AG09319 (cell line): ENCODE measurements around the gene OLFM4.

Source experiments
- DNase-seq: peaks from one replicate; pipeline ENCODE4 v3.0.0-alpha.2; 2010; ENCODE audit warnings: low read depth; ENCODE audit errors: extremely low read depth
- CTCF ChIP-seq: IDR thresholded peaks from 2 replicates; pipeline ENCODE4 v1.5.1; 2011; ENCODE audit warnings: low read depth, mild to moderate bottlenecking, inconsistent platforms, low read length, moderate library complexity

OLFM4 gene

GRCh38 chr13:53014495-53015443 lies 13.8 kb upstream of the OLFM4 start:
- DNase-seq, result no peak
- TF ChIP-seq CTCF, result no peak

GRCh38 chr13:53015971-53016370 lies 12.6 kb upstream of the OLFM4 start:
- no peak for TF ChIP-seq CTCF

GRCh38 chr13:53017433-53017970 lies 11.1 kb upstream of the OLFM4 start:
- TF ChIP-seq CTCF, result no peak
- DNase-seq, result no peak

More at GRCh38 chr13:53015971-53016370, 12.6 kb upstream of the OLFM4 start:
- DNase-seq, result no peak

- no peak for TF ChIP-seq CTCF
- DNase-seq, result no peak
These were observed 9.6 kb upstream of the OLFM4 start for GRCh38 chr13:53018690-53019647.

GRCh38 chr13:53020764-53021335 lies 7.8 kb upstream of the OLFM4 start:
- DNase-seq, result no peak
- TF ChIP-seq CTCF, result no peak

- no peak for TF ChIP-seq CTCF
- no peak for DNase-seq
These were observed 5.4 kb upstream of the OLFM4 start for GRCh38 chr13:53023246-53023645.
